GM23248 (cell line): ENCODE measurements around the gene MIB1. TPM values are rescaled to one million over a fixed set of nuclear protein-coding genes. Genes with fewer than 3 reads are reported as not detected.

Experiments used
- DNase-seq: peaks from one replicate; pipeline ENCODE4 v3.0.0-alpha.2; 2015
- H2AFZ ChIP-seq: fragments of 200-600 bp; sonication (generic); 2 replicates; pipeline ENCODE4 v1.6.1; 2016; ENCODE audit warnings: antibody characterized with exemption
- H3F3A ChIP-seq: fragments of 200-600 bp; sonication (generic); 2 replicates; pipeline ENCODE4 v1.6.1; 2016; ENCODE audit warnings: mild to moderate bottlenecking, antibody characterized with exemption, mixed run types; ENCODE audit not compliant: insufficient read depth
- H3K27ac ChIP-seq: fragments of 200-600 bp; sonication (generic); 2 replicates; pipeline ENCODE4 v1.5.1; 2016; ENCODE audit warnings: mild to moderate bottlenecking
- H3K27me3 ChIP-seq: fragments of 200-600 bp; sonication (generic); replicated peaks from 2 replicates; pipeline ENCODE4 v1.6.1; 2016; ENCODE audit warnings: mild to moderate bottlenecking; ENCODE audit not compliant: insufficient read depth
- H3K36me3 ChIP-seq: fragments of 200-600 bp; sonication (generic); 2 replicates; pipeline ENCODE4 v1.6.1; 2016; ENCODE audit warnings: low read depth, mild to moderate bottlenecking
- H3K4me1 ChIP-seq: fragments of 200-600 bp; sonication (generic); 2 replicates; pipeline ENCODE4 v1.6.1; 2016; ENCODE audit warnings: mild to moderate bottlenecking; ENCODE audit not compliant: insufficient read depth
- H3K4me2 ChIP-seq: fragments of 200-600 bp; sonication (generic); one replicate; pipeline ENCODE4 v1.6.1; 2016; ENCODE audit warnings: mild to moderate bottlenecking; ENCODE audit not compliant: unreplicated experiment
- H3K4me3 ChIP-seq: fragments of 200-600 bp; sonication (generic); 2 replicates; pipeline ENCODE4 v1.5.1; 2016; ENCODE audit warnings: mild to moderate bottlenecking
- H3K79me2 ChIP-seq: fragments of 200-600 bp; sonication (generic); 2 replicates; pipeline ENCODE4 v1.6.1; 2016; ENCODE audit warnings: mild to moderate bottlenecking; ENCODE audit not compliant: insufficient read depth
- H3K9ac ChIP-seq: fragments of 200-600 bp; sonication (generic); 2 replicates; pipeline ENCODE4 v1.6.1; 2016; ENCODE audit warnings: mild to moderate bottlenecking
- H3K9me2 ChIP-seq: fragments of 200-600 bp; sonication (generic); 2 replicates; pipeline ENCODE4 v1.6.1; 2016; ENCODE audit warnings: mixed run types, mild to moderate bottlenecking, moderate library complexity; ENCODE audit not compliant: insufficient read depth
- H3K9me3 ChIP-seq: fragments of 200-600 bp; sonication (generic); one replicate; pipeline ENCODE4 v1.6.1; 2017; ENCODE audit warnings: low read depth
- H4K20me1 ChIP-seq: fragments of 200-600 bp; sonication (generic); 2 replicates; pipeline ENCODE4 v1.6.0; 2016; ENCODE audit not compliant: insufficient read depth
- EZH2 ChIP-seq: fragments of 200-600 bp; sonication (generic); IDR thresholded peaks from 2 replicates; pipeline ENCODE4 v1.6.1; 2018; ENCODE audit warnings: antibody characterized with exemption, mild to moderate bottlenecking; ENCODE audit not compliant: insufficient read depth, poor library complexity, severe bottlenecking
- EZH2phosphoT487 ChIP-seq: fragments of 200-600 bp; sonication (generic); IDR thresholded peaks from 2 replicates; pipeline ENCODE4 v1.6.1; 2018; ENCODE audit warnings: antibody characterized with exemption, moderate library complexity, mild to moderate bottlenecking, low read depth; ENCODE audit not compliant: insufficient read depth
- WGBS, 2 experiments: methylation state at CpG; one replicate each; pipeline ENCODE4 v1.1.6; 2015 to 2017; ENCODE audit warnings: low lambda C conversion rate in 2 of 2, low coverage in 1 of 2; ENCODE audit errors: missing lambda C conversion rate in 2 of 2; 5-methylcytosine and 5-hydroxymethylcytosine counted together
- in situ Hi-C: fragments of 300-500 bp; cut with MboI; formaldehyde crosslinking; loops from 2 replicates; pipeline ENCODE4 v1.15.0; 2020
- polyA plus RNA-seq: library from polyadenylated mRNA; unstranded; fragments of >200 nt; fragmentation: Nextera tagmentation; extraction: Ambion mirVana; gene quantifications from 2 replicates; pipeline ENCODE4 v1.2.1, GENCODE V29; 2016
- total RNA-seq: library from RNA; depleted of rRNA; stranded (reverse); fragments of >200 nt; shearing (Covaris generic); gene quantifications from 2 replicates; pipeline ENCODE4 v1.2.3, GENCODE V29; 2014

The MIB1 gene
- total and polyA plus RNA-seq, 2 experiments from 2014 or later, result 5.1 to 39.0 TPM

- TF ChIP-seq EZH2phosphoT487, result no peak
- no peak for TF ChIP-seq EZH2
- no peaks in the 10 kb centered on the region; the same call in 1 of the 2 replicates for H3F3A ChIP-seq
- H3K4me2 ChIP-seq, result peak overlapping the region; percentile 1
- H4K20me1 ChIP-seq, result no peaks in the 10 kb centered on the region
- peaks cover 9% of the 10 kb centered on the region for H3K4me1 ChIP-seq
- no peaks in the 10 kb centered on the region for H3K9me3 ChIP-seq
- H3K27ac ChIP-seq, result no peak overlapping the region
- H3K9ac ChIP-seq, result no peak overlapping the region
- DNase-seq, result peak; percentile 45
- in situ Hi-C loops, result no loop called here
- no peaks in the 10 kb centered on the region for H3K36me3 ChIP-seq
- H2AFZ ChIP-seq, result no peak overlapping the region
- no peaks in the 10 kb centered on the region for H3K27me3 ChIP-seq
- no peaks in the 10 kb centered on the region for H3K9me2 ChIP-seq
- no peak overlapping the region for H3K4me3 ChIP-seq
- peaks cover 99% of the 10 kb centered on the region for H3K79me2 ChIP-seq
Measured at GRCh38 chr18:21760321-21760720, 19.7 kb downstream of the MIB1 start.

- no peak overlapping the region for H3K4me2 ChIP-seq
- in situ Hi-C loops, result no loop called here
Measured at GRCh38 chr18:21761471-21762115, 21.0 kb downstream of the MIB1 start.

GRCh38 chr18:21762181-21762772 is 21.7 kb downstream of the MIB1 start:
- Histone ChIP-seq H3K9me2 (no peaks in the 10 kb centered on the region), H3K4me3 (no peak overlapping the region), H3K4me2 (no peak overlapping the region), H3F3A (no peaks in the 10 kb centered on the region; the same call in 1 of the 2 replicates), H2AFZ (no peak overlapping the region), H4K20me1 (no peaks in the 10 kb centered on the region), H3K79me2 (peaks cover 93% of the 10 kb centered on the region), H3K9me3 (no peaks in the 10 kb centered on the region), H3K27ac (no peak overlapping the region), H3K36me3 (peaks cover 10% of the 10 kb centered on the region; the same call in 1 of the 2 replicates), H3K9ac (no peak overlapping the region), H3K4me1 (peaks cover 9% of the 10 kb centered on the region), H3K27me3 (no peaks in the 10 kb centered on the region)
- no peak for TF ChIP-seq EZH2phosphoT487
- no peak for TF ChIP-seq EZH2
- DNase-seq, result no peak
- in situ Hi-C loops, result no loop called here

More at GRCh38 chr18:21761471-21762115, 21.0 kb downstream of the MIB1 start:
- no peak for TF ChIP-seq EZH2phosphoT487
- TF ChIP-seq EZH2, result no peak
- Histone ChIP-seq H3K36me3 (peaks cover 10% of the 10 kb centered on the region; the same call in 1 of the 2 replicates), H3K9me2 (no peaks in the 10 kb centered on the region), H3K4me3 (no peak overlapping the region), H3K9me3 (no peaks in the 10 kb centered on the region), H3K27me3 (no peaks in the 10 kb centered on the region), H2AFZ (no peak overlapping the region), H3K9ac (no peak overlapping the region), H3F3A (no peaks in the 10 kb centered on the region; the same call in 1 of the 2 replicates), H3K79me2 (peaks cover 100% of the 10 kb centered on the region), H3K4me1 (peaks cover 9% of the 10 kb centered on the region), H3K27ac (no peak overlapping the region), H4K20me1 (no peaks in the 10 kb centered on the region)
- no peak for DNase-seq
- WGBS, 2 experiments, result 69 to 74% methylated on average over 6 of the region's 6 CpGs

GRCh38 chr18:21763846-21764646 is 23.5 kb downstream of the MIB1 start:
- H2AFZ ChIP-seq, result no peak overlapping the region
- no peak overlapping the region for H3K27ac ChIP-seq
- H3K79me2 ChIP-seq, result peaks cover 75% of the 10 kb centered on the region
- in situ Hi-C loops, result no loop called here
- no peaks in the 10 kb centered on the region for H4K20me1 ChIP-seq
- no peaks in the 10 kb centered on the region for H3K9me2 ChIP-seq
- peaks cover 4% of the 10 kb centered on the region for H3F3A ChIP-seq
- no peak overlapping the region for H3K4me3 ChIP-seq
- WGBS, 2 experiments, result 93 to 99% methylated on average over 3 of the region's 3 CpGs
- H3K9ac ChIP-seq, result no peak overlapping the region
- no peak overlapping the region for H3K4me2 ChIP-seq
- H3K36me3 ChIP-seq, result peaks cover 17% of the 10 kb centered on the region; the same call in 1 of the 2 replicates
- DNase-seq, result no peak
- H3K27me3 ChIP-seq, result no peaks in the 10 kb centered on the region
- H3K4me1 ChIP-seq, result peaks cover 10% of the 10 kb centered on the region
- no peak for TF ChIP-seq EZH2phosphoT487
- no peak for TF ChIP-seq EZH2
- no peaks in the 10 kb centered on the region for H3K9me3 ChIP-seq
